Panc1 (cell line): Measurements from ENCODE around the gene USP40.

Experiments
- CTCF ChIP-seq: fragments of 450-650 bp; IDR thresholded peaks from 2 replicates; pipeline ENCODE4 v1.5.1; 2017; ENCODE audit warnings: mild to moderate bottlenecking
- SIN3A ChIP-seq: IDR thresholded peaks from 2 replicates; pipeline ENCODE4 v1.6.1; 2012; ENCODE audit warnings: low read depth, mild to moderate bottlenecking, low read length, moderate library complexity, borderline replicate concordance; ENCODE audit not compliant: insufficient read depth

- no peak for TF ChIP-seq CTCF
- TF ChIP-seq SIN3A: no peak
These were observed 70.8 kb downstream of the USP40 start for GRCh38 chr2:233495503-233496496.
